ENCODE measurements around the gene NUBP2.

The NUBP2 gene

DNA sequence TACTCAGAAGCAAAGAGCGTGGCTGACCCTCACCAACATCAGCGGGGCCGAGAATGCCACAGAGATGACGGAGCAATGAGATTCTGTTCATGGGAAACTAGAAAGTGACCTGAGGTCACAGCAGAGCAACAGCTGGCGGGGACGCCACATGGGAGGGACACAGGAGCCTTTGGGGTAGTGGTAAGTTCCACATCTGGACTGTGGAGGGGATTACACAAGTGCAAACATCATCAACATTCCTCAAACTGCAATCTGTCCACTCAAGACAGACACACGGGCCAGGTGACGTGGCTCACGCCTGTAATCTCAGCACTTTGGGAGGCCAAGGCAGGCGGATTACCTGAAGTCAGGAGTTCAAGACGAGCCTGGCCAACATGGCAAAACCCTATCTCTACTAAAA lies 32.7 kb downstream of the NUBP2 start:
- no peak for DNase-seq

DNA sequence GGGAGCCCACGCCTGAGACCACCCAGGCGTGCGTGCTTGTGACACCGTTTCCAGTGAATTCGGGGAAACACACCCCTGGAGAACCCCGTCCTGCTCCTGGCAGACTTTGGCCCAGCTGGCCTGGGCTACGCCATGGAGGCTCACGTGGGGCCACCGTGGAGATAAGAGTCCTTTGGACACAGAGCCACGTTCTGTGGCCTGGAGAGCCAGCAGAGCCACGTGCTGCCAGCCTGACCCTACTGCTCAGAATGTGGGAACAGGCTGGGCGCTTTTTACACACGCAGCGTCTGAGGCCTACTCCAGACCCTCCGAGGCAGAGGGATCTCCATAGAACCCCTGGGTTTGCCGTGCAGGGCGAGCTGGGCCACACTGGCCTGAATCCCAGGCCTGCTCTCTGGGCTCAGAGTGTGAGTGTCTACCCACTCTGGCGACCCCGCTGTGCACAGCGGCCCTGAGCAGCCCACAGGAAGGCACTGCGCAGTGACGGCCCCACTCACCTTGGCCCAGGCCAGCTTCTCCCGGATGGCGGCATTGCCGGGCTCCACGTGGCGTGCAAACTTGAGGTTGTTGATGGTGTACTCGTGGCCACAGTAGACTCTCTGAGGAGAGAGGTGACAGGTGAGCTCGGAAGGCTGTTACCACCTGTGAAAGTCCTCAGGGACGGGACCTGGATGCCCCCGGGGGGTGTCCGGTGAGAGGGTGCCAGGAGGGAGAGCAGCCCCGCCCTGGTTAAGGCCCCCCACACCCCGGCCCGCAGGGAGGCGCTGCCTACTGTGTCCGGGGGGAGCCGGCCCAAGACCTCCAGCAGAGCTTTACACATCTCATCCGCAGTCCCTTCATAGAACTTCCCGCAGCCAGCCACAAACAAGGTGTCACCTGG lies 33.9 kb downstream of the NUBP2 start:
- DNase-seq, result no peak

DNA sequence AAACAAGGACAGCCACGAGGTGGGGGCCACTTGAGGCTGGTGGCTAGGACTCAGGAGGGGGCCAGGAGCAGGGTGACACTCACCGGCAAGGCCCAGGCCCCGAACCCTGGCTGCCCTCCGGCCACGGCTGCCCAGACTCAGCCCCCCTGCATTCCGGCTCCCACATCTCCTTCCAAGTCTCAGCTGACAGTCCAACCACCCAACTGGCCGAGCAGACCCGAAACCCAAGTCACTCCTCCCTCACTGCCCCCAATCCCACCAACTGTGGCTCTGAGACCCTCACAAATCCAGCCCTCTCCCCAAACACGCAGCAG lies 34.5 kb downstream of the NUBP2 start:
- DNase-seq, result no peak

DNA sequence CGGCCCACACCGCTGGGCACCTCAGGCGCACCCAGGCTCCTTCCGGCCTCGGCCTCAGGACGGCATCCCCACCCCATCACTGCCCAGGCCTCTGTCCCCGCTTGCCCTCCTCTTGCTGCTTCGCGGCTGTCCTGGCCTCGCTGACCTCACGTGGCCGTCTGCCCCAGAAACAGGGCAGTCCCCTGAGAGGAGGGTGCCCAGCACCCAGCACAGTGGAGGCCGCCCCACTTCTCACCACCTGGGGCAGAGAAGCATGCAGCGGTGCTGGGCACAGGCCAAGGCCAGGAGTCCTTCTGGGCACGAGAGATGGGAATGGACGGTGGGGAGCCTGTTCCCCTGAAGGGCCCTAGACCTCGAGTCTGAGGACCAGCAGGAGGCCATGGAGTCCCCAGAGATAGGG lies 35.0 kb downstream of the NUBP2 start:
- no peak for DNase-seq

DNA sequence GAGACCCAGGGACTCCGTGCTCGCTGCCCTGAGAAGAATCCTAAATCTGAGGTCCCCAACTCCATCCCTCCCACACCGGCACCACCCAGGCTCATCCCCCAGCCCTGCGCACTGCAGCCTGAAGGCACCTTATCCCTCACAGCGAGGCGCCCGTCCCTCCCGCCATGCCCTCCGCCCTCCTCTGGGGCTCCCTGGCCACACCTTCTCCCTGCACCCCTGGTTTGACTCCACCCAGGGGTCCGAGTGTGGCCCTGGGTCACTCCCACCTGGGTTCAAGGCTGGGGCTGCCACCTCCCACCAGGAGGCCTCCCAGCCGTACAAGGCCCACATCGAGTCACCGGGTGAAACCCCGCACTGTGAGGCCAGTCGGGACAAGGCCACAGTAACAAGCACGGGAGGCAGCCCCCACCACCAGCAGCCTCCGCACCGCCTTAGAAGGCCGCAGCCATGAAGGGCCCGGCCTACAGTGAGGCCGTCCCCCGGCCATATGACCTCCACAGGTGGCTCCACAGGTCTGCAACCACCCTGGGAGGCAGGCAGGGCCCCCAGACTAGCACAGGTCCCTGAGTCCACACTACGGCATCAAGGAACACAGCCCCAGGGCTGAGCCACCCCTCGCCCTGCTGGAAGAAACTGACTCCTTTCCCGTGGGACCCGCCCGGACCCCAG lies 35.6 kb downstream of the NUBP2 start:
- no peak for DNase-seq

DNA sequence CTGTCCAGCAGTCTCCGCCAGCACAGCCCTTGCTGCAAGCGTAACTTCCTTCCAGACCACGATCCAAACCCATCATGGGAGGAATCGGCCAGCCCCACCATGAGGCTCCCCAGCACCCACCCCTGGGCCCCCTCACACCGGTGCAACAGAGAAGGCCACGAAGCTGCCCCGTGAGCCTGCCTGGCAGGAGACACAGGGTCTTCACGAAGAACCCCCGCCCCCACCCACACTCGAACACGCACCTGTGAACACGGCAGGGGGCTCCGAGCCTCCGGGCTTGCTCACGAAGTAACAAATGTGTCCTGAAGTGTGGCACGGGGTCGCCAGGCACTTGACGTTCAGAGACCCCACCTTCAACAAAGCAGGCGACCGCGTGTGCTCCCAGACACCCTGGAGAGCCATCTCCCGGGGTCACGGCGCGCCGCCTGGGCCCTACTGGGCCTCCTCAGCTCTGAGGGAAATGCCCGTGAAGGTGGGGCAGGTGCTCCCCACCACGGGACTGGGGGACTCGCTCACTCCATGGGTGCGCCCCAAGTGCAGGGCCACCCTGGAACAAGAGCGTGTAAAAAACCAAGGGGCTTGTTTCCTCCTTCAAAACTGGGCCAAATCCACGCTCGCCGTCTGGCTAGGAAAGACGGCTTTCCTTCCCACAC lies 36.2 kb downstream of the NUBP2 start:
- DNase-seq, result no peak

DNA sequence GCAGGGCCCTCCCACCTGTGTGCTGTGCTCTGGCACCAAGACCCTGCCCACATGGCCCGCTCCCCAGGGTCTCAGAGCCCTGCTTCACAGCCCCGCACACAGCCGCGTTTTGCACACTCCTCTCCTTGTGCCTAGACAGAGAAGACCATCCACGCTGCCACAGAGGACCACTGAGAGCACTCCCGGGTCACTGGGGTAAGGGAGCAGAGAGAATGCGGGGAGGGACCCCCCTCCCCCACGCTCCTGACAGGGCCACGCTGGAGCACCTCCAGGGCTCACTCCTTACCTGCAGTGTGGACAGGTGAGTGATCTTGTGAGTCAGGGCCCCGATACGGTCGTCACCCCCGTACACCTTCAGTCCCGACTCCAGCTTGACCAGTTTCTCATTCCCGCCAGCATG lies 36.9 kb downstream of the NUBP2 start:
- DNase-seq, result no peak

DNA sequence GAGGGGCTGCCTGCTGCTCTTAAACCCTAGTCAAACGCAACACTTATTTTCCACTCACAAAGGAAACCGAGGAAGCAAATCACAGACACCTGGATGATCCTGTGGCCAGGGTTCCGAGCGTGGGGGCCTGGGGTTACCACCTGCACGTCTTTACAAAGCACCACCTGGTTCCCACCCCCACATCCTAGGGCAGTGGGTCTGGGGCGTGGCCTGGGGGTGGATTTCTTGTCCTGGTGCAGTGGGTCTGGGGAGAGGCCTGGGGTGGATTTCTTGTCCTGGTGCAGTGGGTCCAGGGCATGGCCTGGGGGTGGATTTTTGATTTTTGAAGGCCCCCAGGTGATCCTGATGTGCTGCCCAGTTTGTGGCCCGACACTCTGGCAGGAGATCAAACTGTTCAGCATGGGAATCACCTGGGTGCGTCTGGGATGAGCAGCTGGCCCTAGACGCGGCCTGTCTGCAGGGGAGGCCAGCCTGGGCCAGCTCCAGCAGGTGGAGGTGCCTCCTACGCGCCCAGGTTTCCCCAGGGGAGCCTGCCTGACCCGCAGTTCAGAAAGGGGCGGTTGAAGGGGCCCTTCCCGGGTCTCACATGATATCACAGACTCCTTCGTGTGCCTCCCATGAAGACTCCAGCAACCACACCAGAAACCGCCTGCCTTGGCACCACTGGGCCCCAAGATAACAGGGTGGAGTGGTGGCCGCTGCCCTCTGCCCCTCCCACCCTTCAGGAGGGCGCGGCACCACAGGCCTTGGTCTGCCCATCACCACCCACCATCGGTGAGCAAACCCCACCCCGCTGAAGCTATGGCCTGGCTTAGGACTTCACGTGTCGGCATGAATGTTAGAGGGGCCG lies 37.6 kb downstream of the NUBP2 start:
- no peak for DNase-seq

DNA sequence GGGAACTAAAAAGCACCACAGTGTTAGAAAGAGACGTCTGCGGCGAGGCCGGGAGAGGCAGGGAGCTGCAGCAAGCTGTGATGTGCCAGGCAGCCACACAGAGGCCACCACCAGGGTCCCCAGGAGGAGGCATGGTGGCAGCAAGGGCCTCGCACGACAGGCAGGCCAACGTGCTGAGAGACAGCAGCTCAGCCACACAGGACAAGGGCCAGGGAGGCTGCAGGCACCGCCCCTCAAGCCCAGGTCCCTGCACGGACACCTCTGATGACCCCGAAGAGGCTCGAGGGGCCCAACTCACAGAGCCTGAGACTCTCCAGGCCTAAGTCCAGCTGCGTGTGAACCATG lies 38.2 kb downstream of the NUBP2 start:
- no peak for DNase-seq

DNA sequence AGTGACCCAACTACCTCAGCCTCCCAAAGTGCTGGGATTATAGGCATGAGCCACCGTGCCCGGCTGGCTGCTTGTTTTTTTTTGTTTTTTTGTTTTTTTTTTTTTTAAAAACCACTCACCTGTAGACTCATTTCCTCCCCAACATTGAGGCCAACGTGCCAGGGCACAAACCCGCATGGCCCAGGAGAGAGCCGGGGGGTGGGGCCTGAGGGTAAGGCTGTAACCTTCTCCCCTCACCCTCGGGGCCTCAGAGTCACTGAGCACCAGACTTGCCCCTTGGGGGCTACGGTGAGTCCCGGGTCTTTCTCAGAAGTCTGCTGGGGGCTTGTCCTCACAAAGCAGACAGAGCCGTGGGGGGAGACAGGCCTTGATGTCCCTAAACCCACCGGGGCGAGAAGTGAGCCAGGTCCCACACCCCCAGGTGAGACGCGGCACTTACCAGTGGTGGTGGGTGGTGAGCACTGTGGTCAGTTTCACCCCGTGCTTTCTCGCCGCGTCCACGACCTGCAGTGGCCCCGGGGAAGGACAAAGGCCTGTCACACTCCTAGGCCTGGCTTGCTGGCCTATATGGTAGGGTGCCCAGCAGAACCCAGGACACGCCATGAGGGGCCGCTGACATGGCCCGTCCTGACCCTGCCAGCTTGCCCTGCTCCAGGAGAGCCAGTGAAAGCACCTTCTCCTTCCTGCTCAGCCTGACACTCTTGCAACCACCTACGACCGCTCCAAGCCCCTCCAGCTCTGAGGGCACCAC lies 39.3 kb downstream of the NUBP2 start:
- no peak for DNase-seq

DNA sequence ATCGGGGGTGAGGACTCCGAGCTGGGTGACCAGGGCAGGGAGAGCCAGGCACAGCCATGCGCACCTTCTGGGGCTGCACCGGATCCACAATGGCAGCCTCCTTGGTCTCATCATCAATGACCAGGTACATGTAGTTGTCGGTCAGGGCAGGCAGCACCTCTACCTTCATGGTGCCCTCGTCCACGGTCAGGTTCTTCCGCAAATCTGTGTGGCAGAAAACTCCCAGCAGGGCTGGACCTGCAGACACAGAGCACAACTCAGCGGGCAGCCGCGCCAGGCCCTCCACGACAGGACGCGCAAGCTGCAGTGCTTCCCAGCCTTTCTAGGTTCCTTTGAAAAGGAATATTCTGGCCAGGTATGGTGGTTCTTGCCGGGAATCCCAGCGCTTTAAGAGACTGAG lies 40.0 kb downstream of the NUBP2 start:
- no peak for DNase-seq

DNA sequence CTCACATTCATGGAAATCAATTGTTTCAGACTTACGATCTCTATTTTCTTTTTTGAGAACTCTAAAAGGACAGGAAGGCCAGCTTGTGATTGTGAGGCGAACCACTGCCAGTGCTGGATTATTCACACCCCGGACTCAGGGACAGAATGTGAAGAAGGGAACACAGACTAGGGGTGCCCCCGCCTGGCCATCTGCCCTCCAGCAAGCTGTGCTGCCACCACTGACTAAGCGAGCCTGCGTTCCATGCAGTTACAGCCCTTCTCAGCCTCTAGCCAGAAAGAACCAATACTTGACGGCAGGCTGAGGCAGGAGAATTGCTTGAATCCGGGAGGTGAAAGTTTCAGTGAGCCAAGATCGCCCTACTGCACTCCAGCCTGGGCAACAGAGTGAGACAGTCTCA lies 41.1 kb downstream of the NUBP2 start:
- peak in 1 of 2 experiments; percentile 22 for DNase-seq

DNA sequence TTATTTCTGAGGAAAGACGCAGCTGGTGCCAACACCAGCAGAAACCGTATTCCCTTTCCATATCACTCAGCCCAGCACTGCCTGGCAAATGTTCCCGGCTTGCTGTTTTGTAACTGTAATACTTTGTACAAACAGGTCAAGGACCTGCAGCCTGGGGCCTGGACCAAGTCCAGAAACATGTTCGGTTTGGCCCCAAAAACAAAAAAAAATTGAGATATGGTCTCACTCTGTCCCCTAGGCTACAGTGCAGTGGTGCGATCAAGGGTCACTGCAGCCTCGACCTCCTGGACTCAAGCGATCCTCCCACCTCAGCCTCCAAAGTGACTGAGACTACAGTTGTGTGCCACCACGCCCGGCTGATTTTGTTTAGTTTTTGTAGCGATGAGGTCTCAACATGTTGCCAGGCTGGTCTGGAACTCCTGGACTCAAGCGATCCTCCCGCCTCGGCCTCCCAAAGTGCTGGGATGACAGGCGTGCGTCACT lies 42.7 kb downstream of the NUBP2 start:
- no peak for DNase-seq

DNA sequence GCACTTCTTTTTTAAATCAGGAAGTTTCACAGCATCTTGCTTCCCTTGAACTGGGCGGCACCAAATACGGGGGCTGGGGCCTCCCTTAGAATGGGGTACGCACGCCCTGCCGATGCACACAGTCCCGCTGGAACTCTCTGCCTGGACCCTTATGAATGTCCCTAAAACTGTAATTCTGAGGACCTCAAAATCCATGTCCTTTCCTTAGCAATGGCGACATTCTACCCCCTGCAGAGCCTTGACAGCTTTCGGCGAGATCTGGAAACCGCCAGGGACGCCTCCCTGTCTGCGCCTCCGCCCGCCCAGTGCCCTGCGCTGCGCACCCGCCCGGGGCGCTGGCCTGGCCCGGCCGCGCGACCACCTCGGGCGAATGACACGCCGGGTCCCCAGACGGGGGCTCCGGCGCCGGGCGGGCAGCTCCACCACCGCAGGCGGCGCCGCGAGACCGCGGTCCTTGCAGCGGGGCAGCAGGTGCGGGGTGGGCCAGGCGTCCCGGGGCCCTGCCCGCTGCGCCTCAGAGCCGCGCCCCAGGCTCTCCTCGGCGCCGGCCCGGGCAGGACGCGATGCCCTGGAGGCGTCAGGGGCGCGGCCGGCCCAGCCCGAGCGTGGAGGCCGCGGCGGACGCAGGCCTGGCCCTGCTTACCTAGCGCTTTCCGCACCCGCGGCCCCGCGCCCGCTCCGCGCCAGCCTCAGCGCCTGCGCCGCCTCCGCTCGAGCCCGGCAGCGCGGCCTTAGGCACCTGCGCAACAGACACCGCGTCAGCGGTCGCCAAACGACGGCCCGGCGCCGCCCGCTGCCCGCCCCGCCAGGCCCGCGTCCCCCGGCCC lies 43.3 kb downstream of the NUBP2 start:
- peak; percentile 58 to 72 for DNase-seq

DNA sequence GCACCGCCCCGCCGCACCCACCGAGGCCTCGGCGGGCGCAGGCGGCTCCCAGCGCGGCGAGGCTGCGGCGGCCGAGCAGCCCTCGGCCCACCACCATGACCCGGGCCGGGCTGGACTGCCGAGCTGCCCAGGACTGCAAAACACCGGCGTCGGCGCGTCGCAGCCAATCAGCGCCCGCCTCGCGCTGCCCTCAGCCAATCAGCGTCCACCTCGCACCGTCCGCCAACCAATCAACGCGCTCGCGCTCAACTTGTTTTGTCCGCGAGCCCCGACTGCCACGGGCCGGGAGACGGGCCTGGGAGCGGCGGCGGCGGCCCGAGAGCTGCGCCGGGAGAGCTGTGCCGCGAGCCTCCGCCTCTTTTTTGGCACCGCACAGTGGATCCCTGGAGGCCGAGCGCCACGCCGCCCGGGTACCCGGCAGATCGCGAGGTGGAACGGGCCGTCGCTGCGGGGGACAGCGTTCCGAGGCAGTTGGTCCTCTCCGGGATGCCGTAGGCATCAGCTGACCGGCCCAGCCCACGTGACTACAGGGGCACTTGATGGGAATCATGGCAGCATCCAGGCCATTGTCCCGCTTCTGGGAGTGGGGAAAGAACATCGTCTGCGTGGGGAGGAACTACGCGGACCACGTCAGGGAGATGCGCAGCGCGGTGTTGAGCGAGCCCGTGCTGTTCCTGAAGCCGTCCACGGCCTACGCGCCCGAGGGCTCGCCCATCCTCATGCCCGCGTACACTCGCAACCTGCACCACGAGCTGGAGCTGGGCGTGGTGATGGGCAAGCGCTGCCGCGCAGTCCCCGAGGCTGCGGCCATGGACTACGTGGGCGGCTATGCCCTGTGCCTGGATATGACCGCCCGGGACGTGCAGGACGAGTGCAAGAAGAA lies 44.2 kb downstream of the NUBP2 start, which contains the start of the genes FAHD1 and HAGH:
FAHD1 (plus strand) TSS at position 516 of the 883 bp plus-strand sequence; CDS start at position 549, 33 bp downstream.
HAGH (minus strand) TSS at position 135 of the 883 bp plus-strand sequence; CDS start at position 97, 38 bp downstream.
- DNase-seq, result peak; percentile 86 to 92

DNA sequence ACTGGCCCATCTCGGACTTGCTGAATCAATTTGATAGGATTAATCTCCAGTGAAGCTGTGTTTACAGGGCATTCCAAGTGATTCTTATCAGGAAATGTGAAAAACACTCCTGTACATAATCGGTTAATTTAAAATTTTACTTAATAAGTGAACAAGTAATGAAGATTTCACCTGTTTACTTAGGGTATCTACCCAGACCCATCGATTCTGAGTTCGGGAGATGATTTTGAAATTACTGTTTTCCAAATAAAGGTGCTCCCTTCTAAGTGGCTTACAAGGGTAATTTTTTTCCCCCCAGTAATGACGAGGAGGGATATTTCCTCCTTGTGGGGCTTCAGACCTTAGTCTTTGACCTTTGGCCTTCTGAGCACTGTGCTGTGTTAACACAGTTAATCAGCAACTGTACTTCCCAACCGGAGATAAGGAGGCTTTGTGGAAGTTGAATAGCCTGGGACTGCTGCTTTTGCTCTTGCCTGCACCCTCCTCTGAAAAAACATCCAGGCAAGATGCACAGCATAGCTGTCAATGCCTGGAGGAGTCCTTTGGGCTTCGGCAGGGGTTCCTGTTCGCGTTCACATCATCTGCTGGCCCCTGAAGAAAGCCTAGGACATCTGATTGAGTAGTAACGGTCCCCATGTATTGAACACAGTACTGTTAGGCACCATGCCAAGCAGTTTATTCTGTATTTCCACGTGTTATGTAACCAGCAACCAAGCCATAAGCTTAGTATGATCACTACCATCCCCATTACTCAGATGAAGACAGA lies 46.1 kb downstream of the NUBP2 start:
- DNase-seq, result no peak

DNA sequence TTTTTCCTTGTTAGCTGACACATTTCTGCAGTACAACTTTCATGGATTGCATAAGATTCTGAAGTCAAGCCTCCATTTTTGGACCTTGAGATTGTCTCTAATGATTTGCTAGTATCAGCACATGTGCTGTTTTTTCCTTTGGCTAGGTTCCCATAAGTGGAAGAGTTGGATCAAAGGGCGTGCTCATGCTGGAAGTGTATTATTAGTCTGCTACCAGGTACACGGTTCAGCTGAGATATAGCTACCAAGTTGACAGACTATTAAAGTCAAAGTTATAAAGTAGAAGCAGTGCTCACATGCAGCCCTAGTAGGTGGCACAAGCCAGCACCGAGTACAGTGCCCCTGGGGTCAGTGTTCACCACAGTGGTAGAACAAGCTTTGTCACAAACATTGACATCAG lies 47.5 kb downstream of the NUBP2 start:
- no peak for DNase-seq

DNA sequence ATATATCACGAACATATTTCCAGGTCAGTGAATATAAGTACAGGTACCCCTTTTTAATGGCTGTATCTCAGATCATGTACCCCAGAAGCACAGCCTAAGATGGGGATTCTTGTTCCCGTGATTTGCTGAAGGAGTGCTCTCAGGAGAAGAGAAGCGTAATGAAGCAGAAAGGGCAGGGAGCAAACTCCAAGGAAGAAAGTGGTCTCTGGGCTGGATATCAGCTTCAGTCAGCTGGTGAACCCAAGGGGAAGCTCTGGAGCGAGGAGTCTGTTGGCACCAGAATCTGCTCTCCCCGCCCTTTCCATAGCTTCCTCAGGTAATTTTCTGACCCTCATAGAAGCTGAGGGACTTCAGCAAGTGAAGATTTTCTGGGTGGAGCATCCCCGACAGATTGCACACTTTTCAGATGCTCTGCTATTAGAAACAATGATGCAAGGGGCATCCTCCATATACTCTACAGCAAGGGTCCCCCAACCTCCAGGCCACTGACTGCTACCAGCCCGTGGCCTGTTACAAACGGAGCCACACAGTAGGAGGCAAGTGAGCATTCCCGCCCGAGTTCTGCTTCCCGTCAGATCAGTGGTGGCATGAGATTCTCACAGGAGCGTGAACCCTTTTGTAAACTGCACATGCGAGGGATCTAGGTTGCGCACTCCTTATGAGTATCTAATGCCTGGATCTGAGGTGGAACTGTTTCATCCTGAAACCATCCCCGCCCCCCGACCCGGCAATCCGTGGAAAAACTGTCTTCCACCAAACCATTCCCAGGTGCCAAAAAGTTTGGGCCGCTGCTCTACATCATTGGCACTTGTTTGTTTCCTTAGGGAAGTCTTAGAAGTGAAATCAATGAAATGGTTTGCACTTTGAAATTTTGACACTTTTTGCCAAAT lies 48.7 kb downstream of the NUBP2 start:
- no peak for DNase-seq

All from NCI-H2081 (cell line).